BE2C (cell line): ENCODE results near the gene GNB1L.

Experiments
- DNase-seq: peaks from one replicate; pipeline ENCODE4 v3.0.0-alpha.2; 2020
- H3K27me3 ChIP-seq: fragments of 250-450 bp; sonication (Bioruptor Pico); 2 replicates; pipeline ENCODE4 v1.5.1; 2020; ENCODE audit warnings: mild to moderate bottlenecking
- H3K36me3 ChIP-seq: fragments of 250-450 bp; sonication (Bioruptor Pico); 2 replicates; pipeline ENCODE4 v1.5.1; 2020; ENCODE audit warnings: mild to moderate bottlenecking
- H3K4me1 ChIP-seq: fragments of 250-450 bp; sonication (Bioruptor Pico); 2 replicates; pipeline ENCODE4 v1.5.1; 2020
- H3K4me3 ChIP-seq: 2 replicates; pipeline ENCODE4 v1.5.1; 2011; ENCODE audit warnings: low read depth, low read length
- H3K9me3 ChIP-seq: fragments of 250-450 bp; sonication (Bioruptor Pico); 2 replicates; pipeline ENCODE4 v1.5.1; 2020
- CTCF ChIP-seq: IDR thresholded peaks from 2 replicates; pipeline ENCODE4 v1.5.1; 2012; ENCODE audit warnings: mild to moderate bottlenecking, low read depth, low read length

The GNB1L gene

DNA sequence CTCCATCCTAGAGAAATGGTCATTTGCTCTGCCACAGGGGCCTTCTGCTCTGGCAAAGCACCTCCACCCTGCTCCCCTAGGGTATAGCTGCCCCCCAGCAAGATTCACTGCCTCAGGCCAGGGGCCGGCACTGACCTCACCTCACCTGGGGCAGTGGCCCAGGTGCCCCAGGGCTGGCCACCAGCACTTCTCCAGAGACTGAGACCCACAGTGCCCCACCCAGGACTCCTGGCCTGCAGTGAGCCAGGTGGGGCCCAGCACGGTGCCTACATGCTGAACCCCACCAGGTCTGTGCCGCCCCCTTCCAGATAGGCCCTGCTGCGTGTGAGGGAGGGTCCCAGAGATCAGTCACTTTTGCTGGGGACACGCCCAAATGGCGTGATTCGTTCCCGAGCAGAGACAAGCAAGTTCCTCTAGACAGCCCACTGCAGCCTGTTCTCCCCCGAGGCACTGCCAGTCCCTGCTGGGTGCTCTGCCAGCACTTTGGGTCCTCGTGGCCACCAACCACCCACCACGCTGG is 10.8 kb downstream of the GNB1L start:
- Histone ChIP-seq H3K27me3 (no peaks in the 10 kb centered on the region), H3K9me3 (no peaks in the 10 kb centered on the region; the same call in 1 of the 2 replicates), H3K4me3 (no peak overlapping the region; the same call in 1 of the 2 replicates), H3K36me3 (peaks cover 7% of the 10 kb centered on the region), H3K4me1 (peaks cover 32% of the 10 kb centered on the region)
- no peak for DNase-seq
- no peak for TF ChIP-seq CTCF

GRCh38 chr22:19843107-19843856 is 11.4 kb downstream of the GNB1L start:
- H3K27me3 ChIP-seq, result no peaks in the 10 kb centered on the region
- no peak for TF ChIP-seq CTCF
- no peaks in the 10 kb centered on the region; the same call in 1 of the 2 replicates for H3K9me3 ChIP-seq
- H3K4me3 ChIP-seq, result no peak overlapping the region
- H3K36me3 ChIP-seq, result peaks cover 7% of the 10 kb centered on the region
- DNase-seq, result no peak
- peaks cover 32% of the 10 kb centered on the region for H3K4me1 ChIP-seq

DNA sequence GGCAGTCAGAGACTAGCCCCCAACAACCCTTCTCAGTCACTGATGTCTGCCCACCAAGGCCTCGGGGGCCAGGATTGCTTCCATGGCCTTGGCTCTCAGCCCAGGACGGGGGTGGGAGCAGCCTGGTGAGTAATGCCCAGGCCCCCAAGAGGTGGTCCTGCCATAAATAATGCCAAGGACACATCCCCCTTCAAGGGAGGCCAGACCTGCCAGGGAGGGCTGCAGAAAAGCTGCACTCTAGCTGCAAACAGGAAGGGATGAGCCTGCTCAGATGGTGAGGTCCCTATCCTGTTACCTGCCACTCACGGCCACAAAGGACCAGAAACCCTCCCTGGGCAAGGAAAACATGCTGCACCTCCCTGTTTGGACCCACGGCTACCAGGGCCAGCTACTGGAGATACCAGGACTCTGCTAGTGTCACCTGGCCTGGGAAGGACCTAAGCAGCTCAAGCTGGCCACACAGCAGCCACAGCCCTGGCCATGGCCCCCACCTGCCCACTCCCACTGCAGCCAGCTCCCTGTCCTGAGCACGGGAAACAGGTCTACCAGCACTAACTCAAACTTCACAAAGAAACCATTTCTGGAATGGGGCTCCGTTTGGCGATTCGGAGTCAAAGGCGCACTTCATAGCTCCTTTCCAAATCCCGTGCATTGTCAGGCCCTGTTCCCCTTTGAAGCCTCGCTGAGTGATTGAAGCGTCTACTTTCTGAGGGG is 12.1 kb downstream of the GNB1L start:
- peak; percentile 37 for DNase-seq
- H3K9me3 ChIP-seq, result no peaks in the 10 kb centered on the region; the same call in 1 of the 2 replicates
- no peak for TF ChIP-seq CTCF
- H3K4me3 ChIP-seq, result no peak overlapping the region
- peaks cover 7% of the 10 kb centered on the region for H3K36me3 ChIP-seq
- no peaks in the 10 kb centered on the region for H3K27me3 ChIP-seq
- peaks cover 32% of the 10 kb centered on the region for H3K4me1 ChIP-seq

- Histone ChIP-seq H3K27me3 (no peaks in the 10 kb centered on the region), H3K4me1 (peaks cover 32% of the 10 kb centered on the region), H3K9me3 (no peaks in the 10 kb centered on the region), H3K4me3 (no peak overlapping the region), H3K36me3 (peaks cover under 1% of the 10 kb centered on the region)
- no peak for TF ChIP-seq CTCF
- no peak for DNase-seq
Measured at GRCh38 chr22:19841641-19842392, 12.9 kb downstream of the GNB1L start.

GRCh38 chr22:19840955-19841640 is 13.6 kb downstream of the GNB1L start:
- Histone ChIP-seq H3K9me3 (no peaks in the 10 kb centered on the region), H3K4me1 (peaks cover 32% of the 10 kb centered on the region), H3K27me3 (no peaks in the 10 kb centered on the region), H3K4me3 (no peak overlapping the region), H3K36me3 (no peaks in the 10 kb centered on the region)
- TF ChIP-seq CTCF, result no peak
- no peak for DNase-seq
